ENCODE measurements around the gene CD300E. TPM values are rescaled to one million over a fixed set of nuclear protein-coding genes. Genes with fewer than 3 reads are reported as not detected.

CD300E gene
- polyA plus RNA-seq, 1 donor from 2014 or later: not detected

DNA sequence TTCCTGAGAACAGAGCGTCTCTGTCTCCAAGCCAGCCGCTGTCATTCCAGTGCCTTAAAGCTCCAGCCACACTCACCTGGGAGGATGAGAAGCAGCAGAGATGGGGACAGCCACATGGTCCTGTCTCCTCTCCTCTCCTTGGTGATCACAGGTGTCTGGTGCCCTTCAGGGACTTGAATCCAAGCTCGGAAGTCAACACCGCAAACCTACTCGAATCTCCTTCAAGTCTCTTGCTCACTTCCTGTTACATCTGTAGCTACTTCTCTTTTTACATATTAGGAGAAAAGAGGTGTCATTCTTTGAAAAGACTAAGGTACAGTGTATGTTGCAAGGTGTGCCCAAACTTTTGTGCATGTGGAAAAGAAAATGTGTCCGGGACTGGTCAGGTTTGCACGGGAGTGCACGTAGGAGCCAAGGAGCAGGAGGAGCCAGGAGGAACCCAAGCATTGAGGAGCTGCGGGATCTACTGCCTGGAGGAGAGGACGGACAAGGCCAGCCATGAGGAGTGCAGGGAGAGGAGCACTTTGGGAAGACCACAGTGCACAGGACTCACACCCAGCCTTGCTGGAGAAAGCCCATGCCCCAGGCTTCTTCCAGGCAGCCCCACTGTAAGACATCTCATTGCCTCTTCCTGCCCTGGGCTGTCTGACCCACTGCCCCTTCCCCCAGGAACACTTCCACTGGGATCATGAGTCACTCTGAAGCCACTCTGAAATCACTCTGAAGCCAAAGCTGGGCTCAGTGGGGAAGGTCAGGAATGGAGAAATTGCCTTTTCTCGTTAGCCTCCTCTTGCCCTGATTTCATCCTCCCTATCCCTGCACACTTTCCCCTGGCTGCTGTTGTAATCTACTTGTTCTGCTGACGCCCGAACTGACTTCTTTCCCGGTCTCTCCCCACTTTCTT, 31.2 kb downstream of the CD300E start, which contains the start of gene CD300LD:
Gene CD300LD, minus strand, starts transcription at position 197 of the 904 bp plus-strand sequence. Its CDS starts 81 bp downstream, at position 116.
- no peak within 1 kb of the TSS for H3K4me2 ChIP-seq (ENCODE audit: low read length)
- no peaks in the 10 kb centered on the region for H3K27me3 ChIP-seq (ENCODE audit: insufficient read depth, low read depth, low read length)
- no peak within 1 kb of the TSS for H3K4me3 ChIP-seq (ENCODE audit: low read length)
- H3K9me2 ChIP-seq (ENCODE audit: insufficient read depth, low read length): no peaks in the 10 kb centered on the region
- H3K9me3 ChIP-seq (ENCODE audit: low read length): no peaks in the 10 kb centered on the region
- no peaks in the 10 kb centered on the region for H4K20me1 ChIP-seq (ENCODE audit: insufficient read depth)
- no peak within 1 kb of the TSS for H3K9ac ChIP-seq (ENCODE audit: low read length)
- no peak for TF ChIP-seq EZH2 (IDR thresholded peaks at IDR 0.05; ENCODE audit: borderline replicate concordance, insufficient read depth, low read length, poor library complexity, severe bottlenecking)
- TF ChIP-seq, protein P1, sequence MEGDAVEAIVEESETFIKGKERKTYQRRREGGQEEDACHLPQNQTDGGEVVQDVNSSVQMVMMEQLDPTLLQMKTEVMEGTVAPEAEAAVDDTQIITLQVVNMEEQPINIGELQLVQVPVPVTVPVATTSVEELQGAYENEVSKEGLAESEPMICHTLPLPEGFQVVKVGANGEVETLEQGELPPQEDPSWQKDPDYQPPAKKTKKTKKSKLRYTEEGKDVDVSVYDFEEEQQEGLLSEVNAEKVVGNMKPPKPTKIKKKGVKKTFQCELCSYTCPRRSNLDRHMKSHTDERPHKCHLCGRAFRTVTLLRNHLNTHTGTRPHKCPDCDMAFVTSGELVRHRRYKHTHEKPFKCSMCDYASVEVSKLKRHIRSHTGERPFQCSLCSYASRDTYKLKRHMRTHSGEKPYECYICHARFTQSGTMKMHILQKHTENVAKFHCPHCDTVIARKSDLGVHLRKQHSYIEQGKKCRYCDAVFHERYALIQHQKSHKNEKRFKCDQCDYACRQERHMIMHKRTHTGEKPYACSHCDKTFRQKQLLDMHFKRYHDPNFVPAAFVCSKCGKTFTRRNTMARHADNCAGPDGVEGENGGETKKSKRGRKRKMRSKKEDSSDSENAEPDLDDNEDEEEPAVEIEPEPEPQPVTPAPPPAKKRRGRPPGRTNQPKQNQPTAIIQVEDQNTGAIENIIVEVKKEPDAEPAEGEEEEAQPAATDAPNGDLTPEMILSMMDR (IDR thresholded peaks at IDR 0.05; ENCODE audit: poor library complexity, severe bottlenecking): no peak
- no peak for TF ChIP-seq RAD21 (conservative IDR thresholded peaks at IDR 0.05)
- TF ChIP-seq, protein P2, sequence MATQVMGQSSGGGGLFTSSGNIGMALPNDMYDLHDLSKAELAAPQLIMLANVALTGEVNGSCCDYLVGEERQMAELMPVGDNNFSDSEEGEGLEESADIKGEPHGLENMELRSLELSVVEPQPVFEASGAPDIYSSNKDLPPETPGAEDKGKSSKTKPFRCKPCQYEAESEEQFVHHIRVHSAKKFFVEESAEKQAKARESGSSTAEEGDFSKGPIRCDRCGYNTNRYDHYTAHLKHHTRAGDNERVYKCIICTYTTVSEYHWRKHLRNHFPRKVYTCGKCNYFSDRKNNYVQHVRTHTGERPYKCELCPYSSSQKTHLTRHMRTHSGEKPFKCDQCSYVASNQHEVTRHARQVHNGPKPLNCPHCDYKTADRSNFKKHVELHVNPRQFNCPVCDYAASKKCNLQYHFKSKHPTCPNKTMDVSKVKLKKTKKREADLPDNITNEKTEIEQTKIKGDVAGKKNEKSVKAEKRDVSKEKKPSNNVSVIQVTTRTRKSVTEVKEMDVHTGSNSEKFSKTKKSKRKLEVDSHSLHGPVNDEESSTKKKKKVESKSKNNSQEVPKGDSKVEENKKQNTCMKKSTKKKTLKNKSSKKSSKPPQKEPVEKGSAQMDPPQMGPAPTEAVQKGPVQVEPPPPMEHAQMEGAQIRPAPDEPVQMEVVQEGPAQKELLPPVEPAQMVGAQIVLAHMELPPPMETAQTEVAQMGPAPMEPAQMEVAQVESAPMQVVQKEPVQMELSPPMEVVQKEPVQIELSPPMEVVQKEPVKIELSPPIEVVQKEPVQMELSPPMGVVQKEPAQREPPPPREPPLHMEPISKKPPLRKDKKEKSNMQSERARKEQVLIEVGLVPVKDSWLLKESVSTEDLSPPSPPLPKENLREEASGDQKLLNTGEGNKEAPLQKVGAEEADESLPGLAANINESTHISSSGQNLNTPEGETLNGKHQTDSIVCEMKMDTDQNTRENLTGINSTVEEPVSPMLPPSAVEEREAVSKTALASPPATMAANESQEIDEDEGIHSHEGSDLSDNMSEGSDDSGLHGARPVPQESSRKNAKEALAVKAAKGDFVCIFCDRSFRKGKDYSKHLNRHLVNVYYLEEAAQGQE (IDR thresholded peaks at IDR 0.05; ENCODE audit: borderline replicate concordance): no peak
- TF ChIP-seq SMC3 (conservative IDR thresholded peaks at IDR 0.05; ENCODE audit: poor library complexity): no peak
- TF ChIP-seq EP300 (conservative IDR thresholded peaks at IDR 0.05; ENCODE audit: poor library complexity, severe bottlenecking): no peak
- no peak for TF ChIP-seq MXI1 (conservative IDR thresholded peaks at IDR 0.05; ENCODE audit: poor library complexity, severe bottlenecking)
- no peaks in the 10 kb centered on the region for H3K36me3 ChIP-seq (ENCODE audit: insufficient read depth, low read length)
- H3K27ac ChIP-seq (ENCODE audit: low read length): no peak within 1 kb of the TSS
- no peak within 1 kb of the TSS for H2AFZ ChIP-seq (ENCODE audit: low read depth, low read length)
- H3F3A ChIP-seq (ENCODE audit: insufficient read depth, low read length, poor library complexity, severe bottlenecking): no peaks in the 10 kb centered on the region
- H3K79me2 ChIP-seq (replicated peaks; ENCODE audit: insufficient read depth, low read length): no peaks in the 10 kb centered on the region

DNA sequence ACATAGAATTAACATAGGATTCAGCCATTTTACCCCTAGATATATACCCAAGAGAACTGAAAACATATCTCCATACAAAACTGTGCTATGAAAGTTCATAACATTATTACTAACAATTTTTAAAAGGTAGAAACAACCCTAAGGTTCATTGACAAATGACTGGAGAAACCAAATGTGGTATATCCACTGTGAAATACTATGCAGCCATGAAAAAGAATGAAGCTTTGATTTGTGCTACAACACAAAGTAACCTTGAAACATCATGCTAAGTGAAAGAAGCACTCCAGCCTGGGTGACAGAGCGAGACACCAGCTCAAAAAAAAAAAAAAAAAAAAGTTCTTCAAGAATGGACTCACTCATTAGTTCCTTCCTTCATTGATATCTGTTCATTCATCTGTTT, 32.0 kb downstream of the CD300E start:
- Histone ChIP-seq H3K4me2 (ENCODE audit: low read length) (no peak overlapping the region), H3F3A (ENCODE audit: insufficient read depth, low read length, poor library complexity, severe bottlenecking) (no peaks in the 10 kb centered on the region), H3K36me3 (ENCODE audit: insufficient read depth, low read length) (no peaks in the 10 kb centered on the region), H2AFZ (ENCODE audit: low read depth, low read length) (no peak overlapping the region), H3K9me3 (ENCODE audit: low read length) (no peaks in the 10 kb centered on the region), H3K27ac (ENCODE audit: low read length) (no peak overlapping the region), H3K79me2 (replicated peaks; ENCODE audit: insufficient read depth, low read length) (no peaks in the 10 kb centered on the region), H4K20me1 (ENCODE audit: insufficient read depth) (no peaks in the 10 kb centered on the region), H3K9me2 (ENCODE audit: insufficient read depth, low read length) (no peaks in the 10 kb centered on the region), H3K27me3 (ENCODE audit: insufficient read depth, low read depth, low read length) (no peaks in the 10 kb centered on the region), H3K9ac (ENCODE audit: low read length) (no peak overlapping the region), H3K4me3 (ENCODE audit: low read length) (no peak overlapping the region)
- no peak for TF ChIP-seq RAD21 (conservative IDR thresholded peaks at IDR 0.05)
